SK-N-SH (cell line): ENCODE measurements around the gene ARID3A.

Experiments used
- CTCF ChIP-seq: fragments of 200-600 bp; sonication (generic); IDR thresholded peaks from 2 replicates; pipeline ENCODE4 v1.6.1; 2017; ENCODE audit warnings: antibody characterized with exemption, mild to moderate bottlenecking, moderate library complexity
- MAX ChIP-seq: IDR thresholded peaks from 2 replicates; pipeline ENCODE4 v1.4.0; 2012; ENCODE audit warnings: low read depth
- MEF2A ChIP-seq: IDR thresholded peaks from 2 replicates; pipeline ENCODE4 v1.4.0; 2012; ENCODE audit warnings: low read depth, borderline replicate concordance
- NFIC ChIP-seq: IDR thresholded peaks from 2 replicates; pipeline ENCODE4 v1.4.0; 2012; ENCODE audit warnings: borderline replicate concordance
- POLR2AphosphoS5 ChIP-seq: IDR thresholded peaks from 2 replicates; pipeline ENCODE4 v1.6.1; 2012; ENCODE audit warnings: low read depth, low read length
- RAD21 ChIP-seq: IDR thresholded peaks from 2 replicates; pipeline ENCODE4 v1.6.1; 2012; ENCODE audit warnings: mild to moderate bottlenecking, low read length
- REST ChIP-seq: IDR thresholded peaks from 2 replicates; pipeline ENCODE4 v1.6.1; 2012; ENCODE audit warnings: mild to moderate bottlenecking, low read depth, low read length, moderate library complexity
- SMC3 ChIP-seq: IDR thresholded peaks from 2 replicates; pipeline ENCODE4 v1.6.1; 2012; ENCODE audit warnings: low read depth, low read length, improper control_type of control experiment
- TAF1 ChIP-seq: IDR thresholded peaks from 2 replicates; pipeline ENCODE4 v1.6.1; 2012; ENCODE audit warnings: low read depth, mild to moderate bottlenecking, low read length, moderate library complexity, borderline replicate concordance
- USF2 ChIP-seq: fragments of 150-350 bp; IDR thresholded peaks from 2 replicates; pipeline ENCODE4 v1.6.1; 2017; ENCODE audit warnings: antibody characterized with exemption, low read length, low read depth, borderline replicate concordance

GRCh38 chr19:882871-883497, 42.9 kb upstream of the ARID3A start:
- TF ChIP-seq CTCF (no peak), POLR2AphosphoS5 (no peak), NFIC (no peak), SMC3 (no peak), RAD21 (no peak), REST (no peak), TAF1 (no peak), MEF2A (no peak), MAX (no peak), USF2 (no peak)
